H1 (cell line): Measurements from ENCODE around the gene SGSH.

Experiments
- BCL11A ChIP-seq, 2 experiments: IDR thresholded peaks; one replicate each; pipeline ENCODE4 v1.6.1; 2011; ENCODE audit warnings: low read depth in 2 of 2, low read length in 2 of 2, mild to moderate bottlenecking in 2 of 2
- CEBPB ChIP-seq: IDR thresholded peaks from 2 replicates; pipeline ENCODE4 v1.6.1; 2012; ENCODE audit warnings: low read depth, low read length
- EZH2 ChIP-seq: fragments of 200-600 bp; sonication (generic); IDR thresholded peaks from 2 replicates; pipeline ENCODE4 v1.7.1; 2012; ENCODE audit warnings: low read depth, mild to moderate bottlenecking, moderate library complexity, low read length, inconsistent platforms; ENCODE audit not compliant: severe bottlenecking
- MAFK ChIP-seq: IDR thresholded peaks from 2 replicates; pipeline ENCODE4 v1.6.1; 2012; ENCODE audit warnings: low read depth, mild to moderate bottlenecking, improper control_type of control experiment, low read length
- RAD21 ChIP-seq, 2 experiments: IDR thresholded peaks in 1 of 2; conservative IDR thresholded peaks in 1 of 2; 2 replicates each; pipeline ENCODE4 v1.6.1; 2011; ENCODE audit warnings: low read depth in 2 of 2, low read length in 2 of 2, improper control_type of control experiment in 1 of 2, inconsistent platforms in 1 of 2, mild to moderate bottlenecking in 1 of 2, moderate library complexity in 1 of 2
- SP4 ChIP-seq: IDR thresholded peaks from 2 replicates; pipeline ENCODE4 v1.6.1; 2012; ENCODE audit warnings: low read length, inconsistent platforms
- TAF1 ChIP-seq: IDR thresholded peaks from 2 replicates; pipeline ENCODE4 v1.6.1; 2011; ENCODE audit warnings: mild to moderate bottlenecking, low read depth, low read length
- TBP ChIP-seq: IDR thresholded peaks from 2 replicates; pipeline ENCODE4 v1.6.1; 2011; ENCODE audit warnings: low read depth, low read length, improper control_type of control experiment
- TEAD4 ChIP-seq: IDR thresholded peaks from 2 replicates; pipeline ENCODE4 v1.6.1; 2012; ENCODE audit warnings: low read depth, low read length, inconsistent platforms, mixed read lengths
- ZNF274 ChIP-seq: IDR thresholded peaks from 2 replicates; pipeline ENCODE4 v1.7.0; 2012; ENCODE audit warnings: low read length, borderline replicate concordance; ENCODE audit errors: extremely low read depth
- TF ChIP-seq, protein P1 (sequence below), 3 experiments: IDR thresholded peaks; 1 replicate in 2 of 3; 2 replicates in 1 of 3; pipeline versions ENCODE4 v1.5.1 to v1.6.1; 2011; ENCODE audit warnings: low read length in 3 of 3, mild to moderate bottlenecking in 3 of 3, inconsistent platforms in 2 of 3, low read depth in 1 of 3, moderate library complexity in 1 of 3; ENCODE audit not compliant: insufficient read depth in 1 of 3; ENCODE audit errors: control extremely low read depth in 1 of 3

DNA sequence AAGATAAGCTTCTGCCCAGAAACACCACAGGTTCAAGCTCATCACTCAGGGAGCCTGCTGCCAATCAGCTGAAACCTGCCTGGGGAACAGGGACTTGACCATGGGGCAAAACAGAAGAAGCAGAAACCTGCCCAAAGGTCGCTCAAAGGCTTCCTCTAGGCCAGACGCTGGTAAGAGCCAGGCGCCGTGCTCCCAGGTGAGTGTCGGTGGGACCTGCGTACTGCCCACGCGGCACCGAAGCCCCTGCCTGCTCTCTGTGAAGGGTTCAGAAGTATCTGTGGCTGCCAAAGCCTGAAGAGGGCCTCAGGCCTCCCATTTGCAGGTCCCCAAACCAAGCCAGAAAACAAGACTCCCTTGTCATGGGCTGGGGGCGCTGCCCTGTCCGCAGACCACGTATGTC is 10.4 kb downstream of the SGSH start:
- TF ChIP-seq BCL11A (IDR thresholded peaks at IDR 0.05; ENCODE audit: low read depth in 2 of 2, low read length in 2 of 2), result no peak
- no peak for TF ChIP-seq SP4
- TF ChIP-seq TAF1, result no peak
- TF ChIP-seq EZH2, result no peak
- TF ChIP-seq TEAD4, result no peak
- no peak for TF ChIP-seq MAFK
- no peak for TF ChIP-seq TBP
- TF ChIP-seq, protein P1, sequence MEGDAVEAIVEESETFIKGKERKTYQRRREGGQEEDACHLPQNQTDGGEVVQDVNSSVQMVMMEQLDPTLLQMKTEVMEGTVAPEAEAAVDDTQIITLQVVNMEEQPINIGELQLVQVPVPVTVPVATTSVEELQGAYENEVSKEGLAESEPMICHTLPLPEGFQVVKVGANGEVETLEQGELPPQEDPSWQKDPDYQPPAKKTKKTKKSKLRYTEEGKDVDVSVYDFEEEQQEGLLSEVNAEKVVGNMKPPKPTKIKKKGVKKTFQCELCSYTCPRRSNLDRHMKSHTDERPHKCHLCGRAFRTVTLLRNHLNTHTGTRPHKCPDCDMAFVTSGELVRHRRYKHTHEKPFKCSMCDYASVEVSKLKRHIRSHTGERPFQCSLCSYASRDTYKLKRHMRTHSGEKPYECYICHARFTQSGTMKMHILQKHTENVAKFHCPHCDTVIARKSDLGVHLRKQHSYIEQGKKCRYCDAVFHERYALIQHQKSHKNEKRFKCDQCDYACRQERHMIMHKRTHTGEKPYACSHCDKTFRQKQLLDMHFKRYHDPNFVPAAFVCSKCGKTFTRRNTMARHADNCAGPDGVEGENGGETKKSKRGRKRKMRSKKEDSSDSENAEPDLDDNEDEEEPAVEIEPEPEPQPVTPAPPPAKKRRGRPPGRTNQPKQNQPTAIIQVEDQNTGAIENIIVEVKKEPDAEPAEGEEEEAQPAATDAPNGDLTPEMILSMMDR (IDR thresholded peaks at IDR 0.05; ENCODE audit: control extremely low read depth in 1 of 3, insufficient read depth in 1 of 3, low read depth in 1 of 3, low read length in 3 of 3), result no peak
- no peak for TF ChIP-seq CEBPB
- TF ChIP-seq ZNF274, result no peak
- no peak for TF ChIP-seq RAD21 (IDR thresholded peaks at IDR 0.05 in 1 of 2, conservative IDR thresholded peaks at IDR 0.05 in 1 of 2; ENCODE audit: low read depth in 2 of 2, low read length in 2 of 2)
